ENCODE measurements around the gene HPGD.
"Not testable (repeated sequence)": the region's sequence is repeated elsewhere in the genome, so short reads cannot be mapped to it uniquely, and the experiment has no call there.

Gene HPGD

DNA sequence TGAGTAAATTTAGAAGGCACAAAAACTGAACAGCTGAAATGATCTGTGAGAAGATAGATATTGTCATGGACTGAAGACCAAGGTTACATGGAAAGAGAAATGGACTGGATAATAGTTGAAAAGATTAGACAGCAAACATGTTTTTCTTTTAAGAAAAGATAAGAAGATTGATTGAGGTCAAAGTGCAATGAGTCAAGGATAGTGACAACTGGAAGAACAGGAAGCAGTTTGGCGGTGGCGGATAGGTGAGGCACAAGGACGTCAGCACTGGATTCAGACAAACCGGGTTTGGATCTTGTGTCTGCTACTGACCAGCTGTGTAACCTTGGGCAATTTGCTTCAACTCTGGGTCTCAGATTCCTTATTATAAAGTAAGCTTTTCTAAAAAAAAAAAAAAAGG lies 2.0 kb upstream of the HPGD start:
- no peak for DNase-seq

DNA sequence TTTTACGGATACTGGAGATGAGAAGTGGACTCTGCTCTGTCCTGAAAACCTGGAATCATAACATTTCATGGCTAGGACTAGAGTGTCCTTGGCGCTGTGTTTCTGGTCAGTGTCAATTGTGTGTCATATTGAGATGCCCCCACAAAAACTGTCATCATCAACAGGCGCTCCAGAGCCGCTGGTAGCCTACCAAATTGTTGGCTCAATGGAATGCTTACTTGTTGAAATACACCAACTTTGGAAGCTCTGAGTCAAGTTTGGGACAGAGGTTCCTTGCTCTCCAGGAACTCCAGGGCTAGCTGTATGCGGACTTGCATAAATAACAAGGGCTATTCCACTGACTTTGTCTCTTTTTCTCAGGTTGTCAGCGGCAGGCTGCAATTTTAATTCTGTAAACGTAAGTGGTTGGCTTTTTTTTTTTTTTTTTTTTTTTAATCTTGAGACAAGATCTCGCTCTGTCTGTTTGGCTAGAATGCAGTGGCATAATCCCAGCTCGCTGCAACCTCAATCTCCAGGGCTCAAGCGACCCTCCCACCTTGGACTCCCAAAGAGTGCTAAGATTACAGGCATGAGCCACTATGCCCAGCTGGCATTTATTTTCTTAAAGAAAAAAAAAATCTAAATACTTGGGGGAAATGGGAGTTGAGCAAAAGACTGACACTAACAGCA lies 871 bp upstream of the HPGD start:
- DNase-seq: no peak

DNA sequence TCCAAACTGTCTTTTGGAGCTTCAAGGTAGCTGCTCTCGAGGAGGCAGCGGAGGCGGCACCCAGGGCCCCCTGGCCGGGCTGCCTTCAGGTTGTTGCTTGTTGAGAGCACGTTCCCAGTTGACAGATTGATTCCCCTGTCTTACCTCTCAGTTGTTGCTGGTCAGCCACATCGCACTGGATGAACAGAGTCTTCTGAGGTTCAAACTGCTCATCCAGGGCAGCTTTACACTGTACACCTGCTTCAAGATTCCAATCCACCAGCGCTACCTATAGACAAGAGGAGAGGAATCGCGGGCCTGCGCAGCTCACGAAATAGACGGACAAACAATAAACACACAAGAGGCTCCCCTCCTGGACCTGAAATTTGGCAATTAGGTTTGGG lies 497 bp downstream of the HPGD start:
- no peak for DNase-seq

DNA sequence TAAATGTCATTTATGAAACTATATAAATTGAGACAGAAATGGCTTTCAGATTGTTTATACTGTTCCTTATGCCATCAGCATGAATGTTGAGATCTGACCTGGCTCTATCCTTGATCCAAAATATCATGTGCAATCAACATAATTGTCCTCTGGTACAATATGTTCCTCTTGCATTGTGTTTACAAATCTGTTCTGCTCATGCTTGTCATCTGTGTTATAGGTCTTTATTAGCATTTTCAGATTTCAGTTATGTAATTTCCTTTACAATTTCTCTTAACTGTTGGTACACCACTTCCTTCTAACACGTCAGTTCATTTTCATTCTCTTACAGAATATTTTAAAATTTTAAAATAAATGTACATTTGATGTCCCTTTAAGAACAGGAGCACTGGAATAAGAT lies 1.6 kb downstream of the HPGD start:
- DNase-seq: no peak

DNA sequence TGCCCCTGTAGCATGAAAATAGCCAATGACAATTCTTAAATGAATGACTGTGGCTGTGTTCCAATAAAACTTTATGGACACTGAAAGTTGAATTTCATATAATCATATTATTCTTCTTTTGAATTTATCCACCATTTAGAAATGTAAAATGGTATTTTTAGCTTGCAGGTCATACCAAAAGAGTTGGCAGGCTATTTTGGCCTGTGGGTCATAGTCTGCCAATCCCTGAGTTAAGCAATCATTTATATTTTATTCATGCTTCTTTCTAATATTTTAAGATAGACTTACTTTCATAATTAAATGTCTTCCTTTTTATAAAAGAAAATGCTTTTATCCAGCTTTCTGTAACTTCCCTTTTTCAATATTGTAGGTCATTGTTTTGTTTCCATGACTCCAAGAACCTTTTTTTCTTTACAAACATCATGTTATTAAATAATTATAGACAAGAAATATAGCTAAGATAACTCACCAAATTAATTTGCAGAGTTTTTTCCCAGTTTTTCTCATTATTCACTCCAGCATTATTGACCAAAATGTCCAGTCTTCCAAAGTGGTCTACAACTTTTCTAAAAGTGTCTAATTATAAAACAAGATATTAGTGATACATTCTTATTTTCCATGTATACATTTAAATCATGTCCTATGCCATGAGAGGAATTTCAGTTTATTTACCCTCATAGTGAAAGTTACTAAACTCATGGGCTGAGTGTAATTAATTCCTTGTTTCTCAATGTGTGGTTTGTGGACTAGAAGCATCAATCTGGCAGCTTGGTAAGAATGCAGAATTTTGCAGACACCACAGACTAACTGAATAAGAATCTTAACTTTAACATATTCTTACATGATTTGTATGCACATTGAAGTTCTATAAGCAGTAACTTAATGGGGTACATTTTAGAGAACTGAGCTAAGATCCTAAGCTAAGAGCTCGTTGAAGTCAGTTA lies 4.5 kb downstream of the HPGD start:
- no peak for DNase-seq

DNA sequence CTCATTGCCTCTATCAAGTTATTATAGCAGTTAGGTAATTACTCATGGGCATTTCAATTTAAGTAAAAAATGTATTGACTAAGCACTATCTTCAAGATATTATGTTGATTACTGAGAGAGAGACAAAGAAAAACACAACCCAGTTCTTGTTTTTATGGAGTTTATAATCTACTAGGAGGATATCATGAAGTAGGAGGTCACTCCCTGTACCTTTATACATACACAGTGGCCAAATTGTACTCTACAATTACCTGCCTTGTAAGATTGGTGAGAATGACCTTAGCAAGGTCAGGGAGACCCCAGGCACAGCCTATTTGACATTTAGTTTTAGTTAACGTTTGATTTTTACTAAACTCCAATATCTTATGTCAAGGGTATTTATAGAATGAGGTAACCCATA lies 5.5 kb downstream of the HPGD start:
- no peak for DNase-seq

DNA sequence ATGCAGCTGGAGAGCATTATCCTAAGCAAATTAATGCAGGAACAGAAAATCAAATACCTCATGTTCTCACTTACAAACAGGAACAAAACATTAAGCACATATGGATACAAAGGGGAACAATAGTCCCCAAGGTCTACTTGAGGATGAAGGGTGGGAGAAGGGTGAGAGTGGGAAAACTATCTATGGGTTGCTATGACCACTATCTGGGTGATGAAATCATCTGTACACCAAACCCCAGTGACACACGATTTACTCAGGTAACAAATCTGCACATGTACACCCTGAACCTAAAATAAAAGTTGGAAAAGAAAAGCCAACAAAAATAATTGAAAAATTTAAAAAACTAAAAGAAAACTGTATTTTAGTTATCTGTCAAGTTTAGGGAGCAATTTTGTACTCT lies 5.9 kb downstream of the HPGD start:
- DNase-seq: no peak

DNA sequence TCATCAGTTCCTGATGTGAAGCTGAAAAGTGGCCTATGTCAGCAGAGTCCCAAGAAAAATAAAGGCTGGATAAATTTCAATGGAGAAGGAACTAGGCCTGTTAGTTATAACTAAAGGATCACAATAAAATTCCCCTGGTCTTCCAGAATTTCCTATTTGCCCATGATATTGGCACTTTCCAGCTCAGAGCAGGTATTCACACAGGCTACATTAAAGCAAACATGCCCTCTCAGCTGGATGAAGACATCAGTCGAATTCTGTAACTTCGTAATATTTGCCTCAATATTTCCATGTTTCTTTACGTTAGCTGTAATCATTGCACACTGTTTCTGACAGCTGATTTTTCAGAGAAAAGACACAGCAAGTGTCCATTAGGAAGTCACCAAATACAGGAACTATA lies 9.5 kb downstream of the HPGD start:
- DNase-seq: no peak

DNA sequence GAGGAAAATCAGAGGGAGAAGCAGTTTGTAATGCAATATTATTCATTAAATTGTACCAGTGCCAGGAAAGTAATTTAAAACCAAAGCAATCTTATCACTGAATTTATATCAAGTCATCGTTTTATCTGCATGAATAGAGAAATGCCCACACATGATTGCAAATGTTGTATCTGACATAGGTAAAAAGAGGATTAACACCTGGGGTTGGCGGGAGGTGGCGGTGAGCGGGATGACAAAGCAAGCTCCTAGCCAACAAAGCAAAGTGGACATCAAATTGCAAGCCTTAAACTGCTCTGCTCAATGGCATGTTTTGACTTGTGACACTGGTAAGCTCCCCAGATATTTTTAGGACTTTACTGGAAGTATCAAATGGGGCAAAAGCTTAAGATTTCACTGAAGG lies 16.4 kb downstream of the HPGD start:
- DNase-seq: no peak

DNA sequence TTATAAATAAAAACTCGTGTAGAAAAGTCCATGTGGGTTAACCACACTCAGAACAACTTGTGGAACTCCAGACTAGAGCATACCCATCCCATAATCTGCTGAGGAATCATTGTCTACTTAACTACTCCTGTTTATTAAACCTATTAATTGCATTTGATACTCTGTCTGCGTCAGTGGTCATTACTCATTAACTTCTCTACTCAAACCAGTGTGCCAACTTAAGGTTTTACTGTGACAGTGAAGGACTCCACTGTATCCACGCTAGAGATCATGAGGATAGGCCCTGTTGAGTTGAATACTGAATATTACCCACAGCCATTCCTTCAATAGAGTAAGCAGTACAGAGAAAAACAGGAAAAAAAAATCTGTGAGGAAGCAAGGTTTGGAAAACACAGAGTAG lies 17.3 kb downstream of the HPGD start:
- DNase-seq: no peak

DNA sequence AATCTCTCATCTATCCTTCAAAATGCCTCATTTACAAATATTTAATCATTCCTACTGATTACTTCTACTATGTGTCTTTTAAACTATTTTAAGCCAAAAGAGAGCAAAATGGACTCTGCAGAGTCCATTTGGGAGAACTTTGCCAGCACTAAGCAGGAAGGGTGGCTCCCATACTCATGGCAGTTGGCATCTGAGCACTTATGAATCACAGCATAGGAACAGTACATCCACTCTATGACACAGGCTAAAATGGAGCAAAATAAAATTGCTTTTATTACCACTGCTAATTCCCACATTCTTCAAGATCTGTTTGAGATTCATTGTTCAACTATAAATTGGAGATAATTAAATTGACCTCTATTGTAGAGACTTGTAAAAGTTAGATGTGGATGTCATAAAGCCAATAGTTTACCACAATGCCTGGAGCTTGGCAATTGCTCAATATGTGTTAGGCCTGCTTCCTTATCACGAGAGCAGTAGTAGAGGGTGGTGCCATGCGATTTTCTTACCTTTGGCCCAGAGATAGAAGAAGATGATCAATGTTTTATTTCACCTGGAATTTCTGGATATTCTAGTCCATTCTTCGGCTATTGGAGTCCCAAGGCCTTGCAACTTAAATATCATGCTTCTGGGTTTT lies 19.1 kb downstream of the HPGD start:
- DNase-seq: no peak

DNA sequence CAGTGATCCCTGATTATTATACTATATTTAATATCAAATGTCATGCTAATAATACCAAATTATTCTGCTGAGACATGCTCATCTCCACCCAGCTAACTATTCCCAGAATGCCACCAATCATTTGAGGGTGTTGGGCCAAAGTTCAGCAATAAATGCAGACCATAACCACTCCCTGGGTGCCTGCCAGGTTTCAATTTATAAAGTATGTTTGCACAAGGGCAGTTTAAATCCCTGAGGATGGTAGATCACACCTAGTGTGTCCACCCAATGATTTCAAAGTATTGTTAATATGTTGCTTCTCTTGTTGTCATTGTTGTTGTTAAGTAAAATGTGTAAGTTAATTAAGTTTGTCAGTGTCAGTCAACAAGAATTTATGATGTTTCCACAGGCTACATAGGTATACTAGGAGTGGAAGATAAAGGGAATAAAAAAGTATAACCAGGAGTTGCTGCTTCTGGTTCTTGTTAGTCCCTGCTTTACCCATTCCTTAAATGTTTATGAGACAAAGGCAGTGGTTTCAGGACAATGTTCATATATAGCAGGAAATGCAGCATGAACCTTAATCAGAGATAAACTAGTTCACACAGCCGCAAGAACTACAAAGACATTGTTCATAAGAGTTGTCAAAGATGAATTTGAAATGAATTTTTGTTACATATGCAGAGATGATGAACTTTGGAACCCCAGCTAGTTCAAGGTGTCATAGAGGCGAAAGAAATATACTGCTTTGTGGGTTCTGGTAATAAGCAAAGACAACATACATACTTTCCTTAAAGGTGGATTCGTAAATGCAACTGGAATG lies 25.5 kb downstream of the HPGD start:
- DNase-seq: no peak

DNA sequence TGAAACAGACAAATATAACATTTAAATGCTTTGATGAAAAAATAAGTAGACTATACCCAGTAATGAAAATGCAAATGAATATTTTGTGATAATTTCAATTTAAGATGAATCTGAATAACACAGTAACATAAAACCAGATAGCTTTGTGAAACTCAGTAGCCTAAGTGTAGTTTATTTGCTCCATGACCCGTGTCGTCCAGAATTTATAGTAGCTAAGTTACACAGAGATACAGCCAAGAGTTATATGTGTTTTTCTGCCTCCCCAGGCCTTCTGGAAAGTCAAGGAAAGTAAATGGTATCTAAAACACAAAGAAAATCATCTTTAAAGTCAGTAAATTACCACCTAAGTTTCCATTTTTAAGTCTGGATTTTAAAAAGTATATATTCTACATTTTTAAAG lies 26.7 kb downstream of the HPGD start:
- no peak for DNase-seq

DNA sequence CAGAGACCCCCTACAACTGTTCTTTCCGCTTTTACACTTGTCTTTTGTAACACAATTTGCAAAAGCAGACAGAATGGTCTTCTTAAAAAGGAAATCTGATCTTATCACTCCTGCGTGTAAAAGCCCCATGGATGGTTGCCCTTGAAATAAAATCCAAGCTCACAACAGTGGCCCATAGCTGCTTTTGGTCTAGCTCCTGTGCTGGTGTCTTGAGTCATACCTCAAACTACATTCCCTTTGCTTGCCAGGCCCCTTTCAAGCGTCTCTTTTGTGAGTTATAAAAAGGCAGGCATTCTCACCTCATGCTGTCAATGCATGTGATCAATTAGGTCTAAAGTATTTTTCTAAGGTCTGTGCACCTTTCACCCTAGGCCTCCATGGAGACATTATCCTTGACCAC lies 27.6 kb downstream of the HPGD start:
- DNase-seq: no peak

DNA sequence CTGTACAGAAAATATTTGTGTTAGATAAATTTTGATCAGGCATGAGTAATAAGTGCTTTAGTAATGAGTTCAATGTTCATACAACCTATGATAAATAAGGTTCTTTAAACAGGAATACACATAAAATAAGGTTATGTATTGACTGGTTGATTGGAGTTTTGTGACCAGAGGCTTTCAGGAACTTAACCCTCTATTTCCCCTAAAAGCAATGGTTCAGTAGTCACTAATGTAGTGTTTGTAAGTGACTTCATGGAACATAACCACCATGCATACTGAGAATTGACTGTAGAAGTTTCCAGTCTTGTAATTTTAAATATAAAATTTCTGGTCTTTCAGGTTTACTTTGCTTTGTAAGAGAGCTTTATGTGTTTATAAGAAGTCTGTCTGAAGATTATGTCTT lies 28.1 kb downstream of the HPGD start:
- DNase-seq: no peak

DNA sequence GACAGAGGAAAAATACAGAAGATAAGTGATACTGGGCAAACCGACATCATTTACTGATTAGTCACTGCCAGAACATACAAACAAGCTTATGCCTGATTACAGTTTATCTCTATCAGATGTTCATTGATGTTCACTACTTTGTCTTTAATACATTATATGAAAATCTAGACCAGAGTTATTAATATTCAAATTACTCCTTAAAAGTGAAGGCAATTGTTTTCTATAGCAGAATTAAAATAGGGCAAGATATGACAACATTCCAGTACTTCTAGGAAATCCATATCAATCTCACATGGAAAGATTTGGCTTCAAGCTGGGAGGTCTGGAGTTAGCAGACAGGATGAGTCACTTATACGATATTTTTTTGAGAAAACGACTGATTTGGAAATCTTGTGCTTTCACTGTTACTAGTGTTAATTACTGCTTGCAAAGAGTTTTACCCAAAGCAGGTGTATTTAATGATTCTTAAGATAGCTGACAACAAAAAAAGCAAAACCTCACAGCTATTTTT lies 31.8 kb downstream of the HPGD start:
- no peak for DNase-seq

DNA sequence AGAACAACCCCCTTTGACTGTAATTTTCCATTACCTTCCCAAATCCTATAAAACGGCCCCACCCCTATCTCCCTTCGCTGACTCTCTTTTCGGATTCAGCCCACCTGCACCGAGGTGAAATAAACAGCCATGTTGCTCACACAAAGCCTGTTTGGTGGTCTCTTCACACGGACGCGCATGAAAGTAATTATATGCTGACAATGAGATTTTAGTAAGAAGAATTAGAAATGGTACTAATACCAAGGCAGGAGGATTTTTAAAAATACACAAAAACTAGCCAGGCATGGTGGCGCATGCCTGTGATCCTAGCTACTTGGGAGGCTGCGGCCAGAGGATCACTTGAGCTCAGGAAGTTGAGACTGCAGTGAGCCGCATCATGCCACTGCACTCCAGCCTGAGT lies 33.9 kb downstream of the HPGD start:
- DNase-seq: not testable (repeated sequence)

DNA sequence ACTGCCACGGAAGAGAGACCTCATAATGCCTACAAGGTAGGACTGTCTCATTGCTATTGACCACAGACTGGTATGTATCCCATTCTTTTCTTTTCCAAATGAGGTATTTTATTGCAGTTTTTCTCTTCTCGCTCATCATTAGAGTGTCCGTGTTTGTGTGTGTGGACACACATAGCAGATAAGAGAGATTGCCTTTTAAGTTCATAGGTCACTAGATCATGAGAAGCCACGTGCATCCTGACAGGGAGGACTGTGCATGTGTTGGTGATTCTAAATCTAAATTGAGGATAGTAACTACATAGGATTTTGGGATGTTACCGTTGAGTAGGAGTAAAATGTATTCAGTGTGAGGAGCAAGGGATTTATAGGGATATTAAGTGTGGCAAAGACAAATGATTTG lies 37.3 kb downstream of the HPGD start:
- no peak for DNase-seq

DNA sequence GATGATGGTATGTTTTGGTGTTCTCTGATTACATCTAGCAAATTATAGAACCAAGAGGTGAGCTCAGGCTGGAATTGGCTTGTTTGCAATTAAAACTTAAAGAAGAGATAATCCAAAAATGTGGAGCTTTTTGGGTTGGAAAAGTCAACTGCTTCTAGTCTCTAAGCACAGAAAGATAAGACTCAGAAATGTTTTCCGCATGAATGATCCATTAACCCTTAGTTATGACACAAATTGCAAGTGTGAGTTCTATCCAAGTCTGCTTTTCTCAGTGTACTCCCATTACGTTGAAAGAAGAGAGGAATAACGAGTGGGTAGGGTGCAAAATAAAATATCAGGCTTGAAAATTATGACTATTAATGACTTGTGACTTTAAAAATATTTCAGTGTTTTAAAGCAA lies 38.5 kb downstream of the HPGD start:
- no peak for DNase-seq

DNA sequence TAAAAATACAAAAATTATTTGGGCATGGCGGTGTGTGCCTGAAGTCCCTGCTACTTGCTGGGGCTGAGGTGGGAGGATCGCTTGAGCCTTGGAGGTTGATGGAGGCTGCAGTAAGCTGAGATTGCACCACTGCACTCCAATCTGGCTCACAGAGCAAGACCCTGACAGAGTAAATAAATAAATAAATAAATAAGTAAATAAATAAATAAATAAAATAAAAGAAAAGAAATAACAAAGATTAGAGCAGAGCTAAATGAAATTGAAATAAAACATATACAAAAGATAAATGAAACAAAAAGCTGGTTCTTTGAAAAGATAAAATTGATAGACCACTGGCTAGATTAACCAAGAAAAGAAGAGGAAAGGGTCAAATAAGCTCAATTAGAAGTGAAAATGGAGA lies 43.1 kb downstream of the HPGD start:
- DNase-seq: no peak

DNA sequence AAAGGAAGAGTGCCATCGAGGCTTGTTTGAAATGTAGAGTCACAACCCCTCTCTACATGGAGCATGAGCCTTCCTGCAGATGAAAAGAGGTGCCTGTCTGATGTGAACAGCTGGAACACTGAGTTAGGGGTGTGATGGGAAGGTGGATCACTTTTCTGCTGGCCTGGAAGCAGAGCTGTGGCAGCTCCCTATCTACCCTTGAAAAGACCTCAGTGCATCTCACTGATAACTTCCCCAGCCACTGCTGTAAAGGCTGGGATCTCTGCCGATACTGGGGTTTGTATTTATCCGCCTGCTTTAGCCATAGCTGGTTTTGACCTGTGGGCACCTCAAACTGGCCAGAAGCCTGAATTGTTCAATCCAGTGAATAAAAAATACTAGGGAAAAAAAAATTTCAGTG lies 46.8 kb downstream of the HPGD start:
- DNase-seq: no peak

DNA sequence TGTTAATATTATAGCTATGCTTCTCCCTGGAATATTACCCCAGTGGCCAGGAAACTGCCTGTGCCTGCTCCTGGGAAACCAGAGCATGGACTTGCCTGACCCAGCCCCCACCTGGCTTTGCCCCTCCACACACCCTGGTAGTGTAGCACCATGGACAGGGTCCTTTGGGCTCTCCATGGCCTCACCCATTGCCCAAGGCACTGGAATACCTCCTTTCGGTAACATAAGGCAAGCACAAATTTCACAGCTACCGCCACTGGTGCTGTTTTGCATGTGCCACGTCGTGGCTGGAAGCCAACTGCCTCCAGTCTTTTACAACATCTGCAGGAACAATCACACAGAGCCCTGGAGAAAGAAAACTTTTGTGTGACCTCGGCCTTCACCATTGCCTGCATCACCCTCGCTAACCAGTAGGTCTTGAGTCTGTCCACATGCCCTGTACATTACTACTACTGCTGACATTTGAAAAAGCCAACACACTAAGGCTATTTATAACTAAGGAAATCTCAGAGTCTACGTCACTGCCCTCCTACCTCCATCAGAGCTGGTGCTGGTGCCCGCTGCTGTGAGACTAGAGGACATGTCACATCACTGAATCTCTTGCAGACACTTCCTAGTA lies 47.7 kb downstream of the HPGD start:
- no peak for DNase-seq

DNA sequence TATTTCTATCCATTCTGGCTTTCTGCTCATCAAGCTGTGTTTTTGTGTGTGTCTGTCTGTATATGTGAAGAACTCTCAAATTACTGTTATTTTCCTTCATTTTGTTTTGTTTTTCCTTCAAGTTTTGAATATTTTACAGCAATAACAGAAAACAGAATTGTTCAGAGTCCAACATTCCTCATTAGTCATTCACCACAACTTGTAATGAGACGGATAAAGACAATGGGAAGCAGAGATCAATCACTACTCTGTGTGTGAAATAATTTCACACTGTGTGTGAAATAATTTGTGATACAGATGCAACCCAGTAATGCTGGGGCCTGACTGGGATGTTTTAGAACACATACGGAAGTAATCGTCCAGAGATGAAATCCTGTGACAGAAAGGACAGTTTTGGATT lies 55.2 kb downstream of the HPGD start:
- no peak for DNase-seq

Measured in activated gamma-delta T cell (primary cell).